GM19043 (cell line): ENCODE measurements around the gene ARHGAP31.
A peak's percentile ranks its signal among the peaks of the same experiment; 100 is the strongest.
"Not testable (repeated sequence)": the region's sequence is repeated elsewhere in the genome, so short reads cannot be mapped to it uniquely, and the experiment has no call there.

ENCODE experiments used
- ATAC-seq: cut with Tn5 transposase; IDR thresholded peaks from one replicate; pipeline ENCODE4 v1.9.1; 2021; ENCODE audit warnings: low read depth; ENCODE audit not compliant: unreplicated experiment

Gene ARHGAP31

GRCh38 chr3:119318876-119319275, 24.7 kb downstream of the ARHGAP31 start:
- ATAC-seq = no peak

GRCh38 chr3:119319311-119319710, 25.1 kb downstream of the ARHGAP31 start:
- ATAC-seq = no peak

DNA sequence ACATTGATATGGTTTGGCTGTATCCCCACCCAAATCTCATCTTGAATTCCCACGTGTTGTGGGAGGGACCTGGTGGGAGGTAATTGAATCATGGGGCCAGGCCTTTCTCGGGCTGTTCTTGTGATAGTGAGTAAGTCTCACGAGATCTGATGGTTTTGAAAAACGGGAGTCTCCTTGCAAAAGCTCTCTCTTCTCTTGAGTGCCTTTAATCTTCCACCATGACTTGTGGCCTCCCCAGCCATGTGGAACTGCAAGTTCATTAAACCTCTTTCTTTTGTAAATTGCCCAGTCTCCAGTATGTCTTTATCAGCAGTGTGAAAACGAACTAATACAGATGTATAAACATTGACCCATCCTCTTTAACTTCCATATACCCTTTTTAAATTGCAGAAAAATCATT, 26.6 kb downstream of the ARHGAP31 start:
- not testable (repeated sequence) for ATAC-seq

GRCh38 chr3:119322021-119322834, 28.0 kb downstream of the ARHGAP31 start:
- peak; percentile 15 for ATAC-seq

- peak; percentile 78 for ATAC-seq
Measured at GRCh38 chr3:119322835-119323722, 28.9 kb downstream of the ARHGAP31 start.

DNA sequence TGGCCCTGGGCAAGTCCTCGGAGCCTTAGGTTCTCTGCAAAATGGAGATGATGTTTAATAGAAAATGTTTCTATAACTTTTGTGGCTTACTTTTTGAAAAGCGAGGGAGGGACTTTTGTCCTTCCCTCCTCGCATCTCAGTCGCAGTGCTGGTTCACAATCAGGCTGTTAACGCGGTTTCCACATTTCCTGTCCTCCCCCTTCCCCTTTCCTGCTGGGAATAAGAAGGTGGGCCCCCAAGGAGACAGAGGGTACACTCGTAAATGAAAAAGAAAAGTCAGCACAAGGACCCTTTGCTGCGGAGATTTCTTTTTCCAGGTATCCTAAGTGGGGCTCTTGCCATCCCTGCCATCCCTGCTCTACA, 29.5 kb downstream of the ARHGAP31 start:
- no peak for ATAC-seq

GRCh38 chr3:119324899-119325298, 30.7 kb downstream of the ARHGAP31 start:
- no peak for ATAC-seq

GRCh38 chr3:119326976-119327375, 32.8 kb downstream of the ARHGAP31 start:
- ATAC-seq = no peak

- ATAC-seq = no peak
Measured at GRCh38 chr3:119329551-119329950, 35.4 kb downstream of the ARHGAP31 start.

- ATAC-seq = no peak
Measured at GRCh38 chr3:119330181-119330580, 36.0 kb downstream of the ARHGAP31 start.

DNA sequence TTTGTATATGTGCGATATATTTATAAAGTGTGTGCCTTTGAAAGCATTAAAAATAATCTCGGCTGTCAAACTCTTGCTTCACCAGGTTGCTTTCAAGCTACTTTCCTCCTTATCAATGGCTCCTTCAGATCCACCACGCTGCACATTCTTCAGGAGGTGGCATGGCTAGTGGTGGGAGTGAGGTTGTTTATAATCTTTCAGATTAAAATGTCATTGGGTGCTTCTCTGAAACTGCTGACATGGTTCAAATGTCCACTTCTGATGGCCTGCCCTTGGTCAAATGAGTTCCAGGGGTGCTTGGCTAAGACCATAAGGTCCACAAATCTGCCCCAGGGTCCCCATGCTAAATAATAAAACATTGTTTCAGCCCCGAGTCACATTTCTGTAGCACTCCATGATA, 36.7 kb downstream of the ARHGAP31 start:
- ATAC-seq = no peak

GRCh38 chr3:119331661-119332060, 37.5 kb downstream of the ARHGAP31 start:
- no peak for ATAC-seq

- ATAC-seq = no peak
Measured at GRCh38 chr3:119333773-119334509, 39.8 kb downstream of the ARHGAP31 start.

GRCh38 chr3:119336823-119337222, 42.6 kb downstream of the ARHGAP31 start:
- ATAC-seq = no peak

DNA sequence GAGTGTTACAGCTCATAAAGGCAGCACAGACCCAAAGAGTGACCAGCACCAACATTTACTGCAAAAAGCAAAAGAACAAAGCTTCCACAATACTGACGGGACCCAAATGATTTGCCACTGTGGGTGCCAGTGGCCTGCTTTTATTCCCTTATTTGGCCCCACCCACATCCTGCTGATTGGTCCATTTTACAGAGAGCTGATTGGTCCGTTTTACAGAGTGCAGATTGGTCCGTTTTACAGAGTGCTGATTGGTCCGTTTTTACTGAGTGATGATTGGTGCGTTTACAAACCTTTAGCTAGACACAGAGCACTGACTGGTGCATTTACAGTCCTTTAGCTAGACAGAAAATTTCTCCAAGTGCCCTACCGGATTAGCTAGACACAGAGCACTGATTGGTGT, 43.2 kb downstream of the ARHGAP31 start:
- not testable (repeated sequence) for ATAC-seq

GRCh38 chr3:119338754-119339153, 44.6 kb downstream of the ARHGAP31 start:
- no peak for ATAC-seq

GRCh38 chr3:119340014-119340413, 45.8 kb downstream of the ARHGAP31 start:
- no peak for ATAC-seq

- no peak for ATAC-seq
Measured at GRCh38 chr3:119340446-119340845, 46.3 kb downstream of the ARHGAP31 start.

DNA sequence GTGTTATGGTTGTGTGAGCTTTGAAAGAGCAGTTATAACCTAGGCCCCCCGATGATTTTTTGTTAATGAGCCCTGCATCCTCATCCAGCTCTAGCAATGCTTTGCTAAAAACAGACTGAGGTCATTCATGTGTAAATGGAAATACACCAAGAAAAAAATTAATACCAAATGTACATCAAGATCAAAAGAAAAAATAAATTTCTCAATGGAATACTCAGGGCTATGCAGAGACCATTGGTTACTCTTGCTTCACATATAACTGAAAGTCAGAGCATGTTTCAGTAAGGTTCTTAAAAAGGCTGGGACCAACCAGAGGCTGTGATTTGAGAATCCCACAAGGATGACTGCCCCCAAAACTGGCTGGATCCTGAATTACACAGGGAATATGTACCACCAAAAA, 48.0 kb downstream of the ARHGAP31 start:
- no peak for ATAC-seq

DNA sequence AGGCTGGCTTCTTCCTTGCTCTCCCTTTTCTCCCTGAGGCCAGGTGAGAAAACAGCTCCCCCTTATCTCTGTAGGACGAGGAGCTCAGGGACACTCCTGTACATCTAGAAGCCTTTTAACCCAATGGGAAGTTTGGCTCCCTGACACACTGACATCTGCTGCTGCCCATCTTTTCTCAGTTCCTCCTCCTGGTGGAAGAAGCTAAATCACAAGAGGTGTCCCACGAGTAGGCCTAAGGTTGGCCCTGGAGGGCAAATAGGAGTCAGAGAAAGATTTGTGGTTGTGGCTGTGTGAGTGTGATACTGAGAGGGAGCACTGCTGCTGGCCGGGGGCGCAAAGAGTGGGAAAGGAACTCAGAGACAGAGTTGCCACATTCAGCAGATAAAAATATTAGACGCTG, 49.5 kb downstream of the ARHGAP31 start:
- peak; percentile 80 for ATAC-seq

DNA sequence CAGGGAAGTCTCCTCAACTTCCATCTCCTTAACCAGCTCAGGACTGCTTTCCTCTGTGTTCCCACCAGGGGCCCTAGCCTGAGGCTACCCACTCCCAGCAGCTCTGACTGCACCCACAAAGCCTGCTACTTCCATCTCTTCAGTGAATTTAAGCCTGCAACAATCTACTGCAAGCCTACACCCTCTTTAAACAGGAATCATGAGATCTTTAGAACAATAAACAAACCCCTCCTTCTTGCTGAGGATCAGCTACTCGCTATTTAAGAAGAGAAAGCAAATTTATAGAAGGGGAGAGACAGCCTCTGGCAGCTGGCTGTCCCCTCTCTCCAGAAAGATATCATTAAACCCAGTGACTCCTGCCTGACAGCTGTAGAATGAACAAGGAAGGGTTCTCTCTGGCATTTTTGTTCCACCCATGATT, 51.9 kb downstream of the ARHGAP31 start:
- no peak for ATAC-seq
